MCF 10A (cell line): ENCODE measurements around the gene STK32B. TPM values are rescaled to one million over a fixed set of nuclear protein-coding genes. Genes with fewer than 3 reads are reported as not detected.
A peak's percentile ranks its signal among the peaks of the same experiment; 100 is the strongest.

ENCODE experiments used
- BruUV-seq: library from RNA; stranded (reverse); fragments of 400-500 nt; replicated peaks from 2 replicates; lab custom pipeline; 2021; lab: Mats Ljungman, UMichigan
- CTCF ChIA-PET: fragments of 300-600 bp; sonication (Branson Sonifier 250); formaldehyde crosslinking; extraction: SDS; loops from one replicate; lab custom pipeline; 2021; ENCODE audit warnings: antibody characterized with exemption, inconsistent platforms; lab: Yijun Ruan, JAX
- POLR2A ChIA-PET: fragments of 300-600, 350-650 bp; sonication (Branson Sonifier 250); formaldehyde crosslinking; extraction: SDS; loops from one replicate; lab custom pipeline; 2020; ENCODE audit warnings: antibody characterized with exemption, inconsistent platforms; lab: Yijun Ruan, JAX
- DNase-seq: peaks from one replicate; pipeline ENCODE4 v3.0.0-alpha.2; 2018; ENCODE audit not compliant: unreplicated experiment
- H3K27ac Mint-ChIP-seq: one replicate; pipeline ENCODE4 v1.8.0; 2022; ENCODE audit warnings: mild to moderate bottlenecking, low read depth, mixed read lengths; ENCODE audit not compliant: unreplicated experiment
- H3K27me3 Mint-ChIP-seq: one replicate; pipeline ENCODE4 v1.8.0; 2022; ENCODE audit warnings: mixed read lengths; ENCODE audit not compliant: insufficient read depth, unreplicated experiment
- H3K36me3 Mint-ChIP-seq: one replicate; pipeline ENCODE4 v1.8.0; 2022; ENCODE audit warnings: mild to moderate bottlenecking, moderate library complexity, mixed read lengths; ENCODE audit not compliant: insufficient read depth, unreplicated experiment
- H3K4me1 Mint-ChIP-seq: one replicate; pipeline ENCODE4 v1.8.0; 2022; ENCODE audit warnings: mixed read lengths; ENCODE audit not compliant: insufficient read depth, unreplicated experiment
- H3K4me3 Mint-ChIP-seq: one replicate; pipeline ENCODE4 v1.8.0; 2022; ENCODE audit warnings: mild to moderate bottlenecking, moderate library complexity, mixed read lengths; ENCODE audit not compliant: unreplicated experiment
- H3K9me3 Mint-ChIP-seq: one replicate; pipeline ENCODE4 v1.8.0; 2022; ENCODE audit warnings: mixed read lengths; ENCODE audit not compliant: unreplicated experiment
- CTCF ChIP-seq: fragments of 200-600 bp; IDR thresholded peaks from one replicate; pipeline ENCODE4 v1.8.0; 2022; ENCODE audit warnings: antibody characterized with exemption, mild to moderate bottlenecking; ENCODE audit not compliant: unreplicated experiment
- intact Hi-C: fragments of 100-400 bp; cut with micrococcal nuclease; formaldehyde crosslinking; loops from 2 replicates; pipeline ENCODE4 v1.14.1; 2022
- total RNA-seq: library from RNA; stranded (reverse); gene quantifications from 2 replicates; pipeline ENCODE4 v1.2.3, GENCODE V29; 2022

STK32B gene
- total RNA-seq, 1 experiment from 2014 or later, result not detected

GRCh38 chr4:5365071-5366008 lies 314.1 kb downstream of the STK32B start:
- no peaks in the 10 kb centered on the region for H3K9me3 Mint-ChIP-seq
- POLR2A ChIA-PET, result interaction anchor here (0.6 to 0.8 kb wide), 4 partner anchors 12 to 704 kb away, joined by 3 read pairs; no protein-coding TSS in a partner anchor
- CTCF ChIA-PET, result no interaction called here
- peak; percentile 96 for DNase-seq
- no peak overlapping the region for H3K4me3 Mint-ChIP-seq
- BruUV-seq, result no TSS peak
- TF ChIP-seq CTCF, result no peak
- intact Hi-C loops, result no loop called here
- H3K27ac Mint-ChIP-seq, result no peak overlapping the region
- H3K27me3 Mint-ChIP-seq, result no peaks in the 10 kb centered on the region
- peaks cover 14% of the 10 kb centered on the region for H3K4me1 Mint-ChIP-seq
- no peaks in the 10 kb centered on the region for H3K36me3 Mint-ChIP-seq

GRCh38 chr4:5366009-5366386 lies 314.7 kb downstream of the STK32B start:
- H3K36me3 Mint-ChIP-seq, result no peaks in the 10 kb centered on the region
- no peak for DNase-seq
- H3K4me3 Mint-ChIP-seq, result no peak overlapping the region
- POLR2A ChIA-PET, result interaction anchor here (0.6 to 0.8 kb wide), 2 partner anchors 13 to 705 kb away, joined by 3 read pairs; no protein-coding TSS in a partner anchor
- H3K4me1 Mint-ChIP-seq, result peaks cover 14% of the 10 kb centered on the region
- H3K27me3 Mint-ChIP-seq, result no peaks in the 10 kb centered on the region
- no peaks in the 10 kb centered on the region for H3K9me3 Mint-ChIP-seq
- H3K27ac Mint-ChIP-seq, result no peak overlapping the region
- CTCF ChIA-PET, result no interaction called here
- TF ChIP-seq CTCF, result no peak
- intact Hi-C loops, result no loop called here
- no TSS peak for BruUV-seq

GRCh38 chr4:5366421-5366820 lies 315.1 kb downstream of the STK32B start:
- intact Hi-C loops, result no loop called here
- DNase-seq, result peak; percentile 17
- ChIA-PET CTCF (interaction anchor here (0.6 kb wide), 1 partner anchor 44 kb away, joined by 3 read pairs; no protein-coding TSS in a partner anchor), POLR2A (no interaction called here)
- H3K27me3 Mint-ChIP-seq, result no peaks in the 10 kb centered on the region
- H3K36me3 Mint-ChIP-seq, result no peaks in the 10 kb centered on the region
- no peak overlapping the region for H3K4me3 Mint-ChIP-seq
- H3K9me3 Mint-ChIP-seq, result no peaks in the 10 kb centered on the region
- H3K4me1 Mint-ChIP-seq, result peaks cover 14% of the 10 kb centered on the region
- H3K27ac Mint-ChIP-seq, result no peak overlapping the region
- BruUV-seq, result no TSS peak
- no peak for TF ChIP-seq CTCF

- H3K27ac Mint-ChIP-seq, result no peak overlapping the region
- H3K9me3 Mint-ChIP-seq, result peaks cover under 1% of the 10 kb centered on the region
- no peak for DNase-seq
- ChIA-PET POLR2A (no interaction called here), CTCF (interaction anchor here (1.1 to 1.2 kb wide), 2 partner anchors 31 to 91 kb away, joined by 4 to 5 read pairs; no protein-coding TSS in a partner anchor)
- H3K36me3 Mint-ChIP-seq, result no peaks in the 10 kb centered on the region
- peaks cover 14% of the 10 kb centered on the region for H3K4me1 Mint-ChIP-seq
- peaks cover 2% of the 10 kb centered on the region for H3K27me3 Mint-ChIP-seq
- no TSS peak for BruUV-seq
- no peak for TF ChIP-seq CTCF
- no peak overlapping the region for H3K4me3 Mint-ChIP-seq
- intact Hi-C loops, result no loop called here
Measured at GRCh38 chr4:5368426-5368825, 317.1 kb downstream of the STK32B start.
